Stimulated activated CD4-positive, alpha-beta T cell treated with anti-CD3 and anti-CD28 coated beads, Interleukin-12 subunit alpha, Interleukin-12 subunit beta, amount 100 ng/mL, for 48 hours (primary cell): Measurements from ENCODE around the gene MGAT4A.

Source experiments
- DNase-seq, 3 donors: peaks; one replicate each; pipeline ENCODE4 v3.0.0-alpha.2; 2020; ENCODE audit warnings: low read depth in 2 of 3, low spot score in 1 of 3

Gene MGAT4A

GRCh38 chr2:98578231-98578630, 152.7 kb downstream of the MGAT4A start:
- DNase-seq = no peak

GRCh38 chr2:98577313-98577712, 153.6 kb downstream of the MGAT4A start:
- DNase-seq = no peak

- DNase-seq = no peak
These were observed 154.1 kb downstream of the MGAT4A start for GRCh38 chr2:98576666-98577312.

- DNase-seq = no peak
These were observed 157.5 kb downstream of the MGAT4A start for GRCh38 chr2:98573426-98573825.

- DNase-seq = no peak
These were observed 158.3 kb downstream of the MGAT4A start for GRCh38 chr2:98572676-98573075.

GRCh38 chr2:98572211-98572610, 158.7 kb downstream of the MGAT4A start:
- no peak for DNase-seq

GRCh38 chr2:98571796-98572195, 159.1 kb downstream of the MGAT4A start:
- no peak for DNase-seq

GRCh38 chr2:98571121-98571701, 159.7 kb downstream of the MGAT4A start:
- DNase-seq = no peak

- DNase-seq = no peak
These were observed 160.6 kb downstream of the MGAT4A start for GRCh38 chr2:98570356-98570755.

GRCh38 chr2:98569915-98570314, 161.0 kb downstream of the MGAT4A start:
- no peak for DNase-seq

GRCh38 chr2:98569197-98569793, 161.6 kb downstream of the MGAT4A start:
- DNase-seq = peak; percentile 60 to 71 (median 68)
